Measurements from ENCODE around the gene XRCC5. TPM values are rescaled to one million over a fixed set of nuclear protein-coding genes. Genes with fewer than 3 reads are reported as not detected.

The XRCC5 gene
- total RNA-seq, 3 donors from 2014 or later = 134 to 227 (median 188) TPM

- no peak overlapping the region for H3K27ac ChIP-seq
- no peaks in the 10 kb centered on the region for H3K27me3 ChIP-seq
- no peak for TF ChIP-seq POLR2AphosphoS5 (IDR thresholded peaks at IDR 0.05)
- TF ChIP-seq, protein P1, sequence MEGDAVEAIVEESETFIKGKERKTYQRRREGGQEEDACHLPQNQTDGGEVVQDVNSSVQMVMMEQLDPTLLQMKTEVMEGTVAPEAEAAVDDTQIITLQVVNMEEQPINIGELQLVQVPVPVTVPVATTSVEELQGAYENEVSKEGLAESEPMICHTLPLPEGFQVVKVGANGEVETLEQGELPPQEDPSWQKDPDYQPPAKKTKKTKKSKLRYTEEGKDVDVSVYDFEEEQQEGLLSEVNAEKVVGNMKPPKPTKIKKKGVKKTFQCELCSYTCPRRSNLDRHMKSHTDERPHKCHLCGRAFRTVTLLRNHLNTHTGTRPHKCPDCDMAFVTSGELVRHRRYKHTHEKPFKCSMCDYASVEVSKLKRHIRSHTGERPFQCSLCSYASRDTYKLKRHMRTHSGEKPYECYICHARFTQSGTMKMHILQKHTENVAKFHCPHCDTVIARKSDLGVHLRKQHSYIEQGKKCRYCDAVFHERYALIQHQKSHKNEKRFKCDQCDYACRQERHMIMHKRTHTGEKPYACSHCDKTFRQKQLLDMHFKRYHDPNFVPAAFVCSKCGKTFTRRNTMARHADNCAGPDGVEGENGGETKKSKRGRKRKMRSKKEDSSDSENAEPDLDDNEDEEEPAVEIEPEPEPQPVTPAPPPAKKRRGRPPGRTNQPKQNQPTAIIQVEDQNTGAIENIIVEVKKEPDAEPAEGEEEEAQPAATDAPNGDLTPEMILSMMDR (IDR thresholded peaks at IDR 0.05) = no peak
- H3K4me1 ChIP-seq = no peaks in the 10 kb centered on the region
- no peaks in the 10 kb centered on the region for H3K36me3 ChIP-seq
- intact Hi-C loops (cut with DNase I; ENCODE audit: low total_unique reads) = no loop called here
- no peaks in the 10 kb centered on the region for H3K9me3 ChIP-seq
- no peak overlapping the region for H3K4me3 ChIP-seq
- no peak for DNase-seq (ENCODE audit: low spot score in 2 of 2)
These were observed 47.7 kb downstream of the XRCC5 start for GRCh38 chr2:216156822-216157221.

DNA sequence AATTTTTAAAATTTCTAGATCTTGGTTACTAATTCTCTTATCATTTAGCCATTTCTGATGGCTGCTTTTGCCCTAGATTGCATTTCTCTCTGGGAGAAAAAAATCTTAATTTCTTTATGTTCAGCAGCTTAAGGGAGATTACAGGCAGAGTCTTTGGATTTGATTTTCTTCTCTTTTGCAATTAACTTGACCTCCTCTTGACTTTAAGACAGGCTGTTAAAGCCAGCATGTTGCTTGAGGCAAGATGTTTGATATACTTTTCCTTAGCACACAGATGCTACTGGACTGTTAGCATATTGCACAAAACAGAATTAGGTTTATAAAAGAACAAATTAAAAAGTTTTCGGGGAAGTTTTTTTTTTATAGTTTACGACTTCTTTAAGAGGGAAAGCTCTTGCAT lies 50.0 kb downstream of the XRCC5 start:
- Histone ChIP-seq H3K27me3 (no peaks in the 10 kb centered on the region), H3K27ac (no peak overlapping the region), H3K9me3 (no peaks in the 10 kb centered on the region), H3K4me3 (no peak overlapping the region), H3K4me1 (no peaks in the 10 kb centered on the region), H3K36me3 (peaks cover 2% of the 10 kb centered on the region)
- intact Hi-C loops (cut with DNase I; ENCODE audit: low total_unique reads) = no loop called here
- TF ChIP-seq, protein P1 (IDR thresholded peaks at IDR 0.05) = no peak
- TF ChIP-seq POLR2AphosphoS5 (IDR thresholded peaks at IDR 0.05) = no peak
- TF ChIP-seq POLR2A (IDR thresholded peaks at IDR 0.05) = no peak
- no peak for DNase-seq (ENCODE audit: low spot score in 2 of 2)

DNA sequence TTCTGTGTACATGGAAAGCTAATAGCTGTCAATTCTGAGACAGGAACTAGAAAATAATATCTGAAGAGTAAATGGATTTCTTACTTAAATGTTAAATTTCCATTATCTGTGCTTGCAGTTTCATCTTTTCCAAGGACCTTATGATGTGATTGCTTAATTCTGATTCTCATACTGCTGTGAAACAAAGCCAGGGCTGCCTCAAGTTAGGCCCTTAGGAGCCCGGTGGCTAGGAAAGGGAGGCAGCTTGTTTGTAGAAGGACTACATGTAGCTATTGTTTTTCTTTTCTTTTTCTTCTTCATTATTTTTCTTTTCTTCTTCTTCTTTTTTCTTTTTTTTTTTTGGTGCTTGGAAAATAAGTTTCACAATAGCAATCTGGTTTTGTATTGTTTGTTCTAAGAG lies 50.5 kb downstream of the XRCC5 start:
- Histone ChIP-seq H3K4me3 (no peak overlapping the region), H3K27ac (no peak overlapping the region), H3K27me3 (no peaks in the 10 kb centered on the region), H3K36me3 (peaks cover 3% of the 10 kb centered on the region), H3K4me1 (no peaks in the 10 kb centered on the region), H3K9me3 (no peaks in the 10 kb centered on the region)
- no peak for TF ChIP-seq POLR2A (IDR thresholded peaks at IDR 0.05)
- TF ChIP-seq, protein P1 (IDR thresholded peaks at IDR 0.05) = no peak
- TF ChIP-seq POLR2AphosphoS5 (IDR thresholded peaks at IDR 0.05) = no peak
- DNase-seq (ENCODE audit: low spot score in 2 of 2) = no peak
- intact Hi-C loops (cut with DNase I; ENCODE audit: low total_unique reads) = no loop called here

DNA sequence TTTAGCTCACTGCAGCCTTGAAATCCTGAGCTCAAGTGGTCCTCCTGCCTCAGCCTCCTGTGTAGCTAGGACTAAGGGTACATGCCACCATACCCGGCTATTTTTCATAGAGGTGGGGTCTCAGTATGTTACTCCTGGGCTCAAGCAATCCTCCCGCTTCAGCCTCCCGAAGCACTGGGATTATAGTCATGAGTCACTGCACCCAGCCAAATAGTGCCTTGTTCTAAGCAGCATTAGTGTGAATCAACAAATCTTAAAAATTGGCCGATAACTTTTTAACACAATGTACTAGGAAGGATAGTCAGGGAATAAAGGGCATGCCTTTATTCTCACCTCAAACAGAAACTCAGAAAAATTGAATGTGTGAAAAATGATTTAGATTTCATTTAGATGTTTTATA lies 51.6 kb downstream of the XRCC5 start:
- H3K4me1 ChIP-seq = no peaks in the 10 kb centered on the region
- DNase-seq (ENCODE audit: low spot score in 2 of 2) = no peak
- H3K36me3 ChIP-seq = peaks cover 3% of the 10 kb centered on the region
- no peak overlapping the region for H3K4me3 ChIP-seq
- intact Hi-C loops (cut with DNase I; ENCODE audit: low total_unique reads) = no loop called here
- no peak for TF ChIP-seq POLR2AphosphoS5 (IDR thresholded peaks at IDR 0.05)
- TF ChIP-seq, protein P1 (IDR thresholded peaks at IDR 0.05) = no peak
- H3K27me3 ChIP-seq = no peaks in the 10 kb centered on the region
- H3K9me3 ChIP-seq = no peaks in the 10 kb centered on the region
- no peak overlapping the region for H3K27ac ChIP-seq

- intact Hi-C loops (cut with DNase I; ENCODE audit: low total_unique reads) = no loop called here
- no peak for DNase-seq (ENCODE audit: low spot score in 2 of 2)
- Histone ChIP-seq H3K36me3 (peaks cover 3% of the 10 kb centered on the region), H3K4me3 (no peak overlapping the region), H3K4me1 (no peaks in the 10 kb centered on the region), H3K27me3 (no peaks in the 10 kb centered on the region), H3K27ac (no peak overlapping the region), H3K9me3 (no peaks in the 10 kb centered on the region)
- no peak for TF ChIP-seq POLR2A (IDR thresholded peaks at IDR 0.05)
- no peak for TF ChIP-seq POLR2AphosphoS5 (IDR thresholded peaks at IDR 0.05)
- TF ChIP-seq, protein P1 (IDR thresholded peaks at IDR 0.05) = no peak
These were observed 52.8 kb downstream of the XRCC5 start for GRCh38 chr2:216161967-216162366.
